Kidney tubule cell (primary cell): ENCODE measurements around the gene PRDM5.
"Not testable (repeated sequence)": the region's sequence is repeated elsewhere in the genome, so short reads cannot be mapped to it uniquely, and the experiment has no call there.

Experiments used
- DNase-seq: peaks from one replicate; pipeline ENCODE4 v3.0.0-alpha.2; 2018; ENCODE audit warnings: low spot score

The PRDM5 gene

DNA sequence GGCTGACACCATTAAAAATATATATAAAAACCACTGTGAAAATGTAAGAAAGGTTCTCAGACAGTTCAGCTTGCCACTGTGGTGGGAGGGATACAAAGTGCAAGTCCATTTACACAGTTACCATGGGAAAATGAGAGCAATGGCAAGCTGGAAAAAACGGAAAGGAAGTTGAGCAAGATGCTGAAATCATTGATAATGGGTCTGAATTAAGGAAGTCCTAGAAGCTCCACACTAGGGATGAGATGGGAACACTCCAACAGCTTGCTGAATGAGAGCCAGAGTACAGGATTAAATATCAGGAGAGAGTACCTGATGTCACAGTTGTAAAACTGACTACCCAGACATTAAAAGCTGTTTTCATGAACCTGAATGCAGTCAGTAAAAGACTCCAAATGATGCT, 218.6 kb downstream of the PRDM5 start:
- no peak for DNase-seq

DNA sequence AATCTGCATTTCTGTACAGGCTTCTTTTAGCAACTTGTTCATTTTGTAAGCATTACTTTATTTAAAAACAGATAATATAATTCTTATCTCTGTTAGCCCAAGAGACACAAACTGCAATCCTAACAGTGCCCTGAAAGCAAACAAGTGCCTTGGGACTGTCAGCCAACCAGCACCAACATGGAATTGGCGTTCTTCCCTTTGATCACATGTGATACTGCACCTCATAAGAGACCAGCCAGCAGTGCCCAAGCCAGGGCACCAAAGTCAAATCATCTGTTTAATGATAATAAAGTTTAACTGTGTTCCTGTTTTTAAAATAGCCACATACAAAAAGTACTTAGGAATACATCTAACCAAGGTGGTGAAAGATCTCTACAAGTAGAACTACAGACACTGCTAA, 223.2 kb downstream of the PRDM5 start:
- DNase-seq = no peak

- peak; percentile 85 for DNase-seq
Observed at GRCh38 chr4:120694973-120695372, 227.6 kb downstream of the PRDM5 start.

DNA sequence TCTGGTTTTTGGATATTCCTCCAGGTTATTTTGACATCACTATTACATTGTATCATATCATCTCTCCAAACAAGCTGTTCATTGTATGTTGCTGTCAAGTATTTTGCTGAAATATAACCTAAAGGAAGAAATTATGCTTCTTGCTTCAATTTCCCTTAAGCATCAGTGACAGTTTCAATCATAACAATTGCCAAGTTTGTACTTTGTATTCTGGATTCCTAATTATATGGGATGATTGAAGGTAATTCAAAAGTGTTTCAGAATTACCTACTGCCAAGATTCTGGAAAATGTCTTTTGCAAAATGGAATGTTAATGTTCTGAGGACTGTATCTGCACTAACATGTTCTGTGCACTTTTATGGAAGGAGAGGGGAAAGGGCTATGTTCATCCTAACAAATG, 228.7 kb downstream of the PRDM5 start:
- no peak for DNase-seq

DNA sequence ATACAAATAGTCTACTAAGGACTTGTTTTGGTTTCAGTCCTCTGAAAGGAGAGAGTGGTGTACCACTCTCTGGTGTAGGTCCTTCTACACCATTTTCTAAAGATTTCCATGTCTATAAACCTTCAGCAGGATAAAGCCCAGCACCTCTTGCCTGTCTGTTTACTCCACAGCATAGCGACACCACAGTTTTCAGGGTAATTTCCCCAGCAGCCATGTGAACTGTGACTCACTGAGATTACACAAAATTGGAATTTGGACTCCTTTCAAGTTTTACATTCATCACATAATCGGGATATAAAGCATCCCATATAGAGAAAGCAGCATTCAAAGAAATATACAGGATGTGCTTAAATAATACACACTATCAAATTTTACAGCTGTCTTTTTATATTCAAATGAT, 229.6 kb downstream of the PRDM5 start:
- DNase-seq = peak; percentile 86

DNA sequence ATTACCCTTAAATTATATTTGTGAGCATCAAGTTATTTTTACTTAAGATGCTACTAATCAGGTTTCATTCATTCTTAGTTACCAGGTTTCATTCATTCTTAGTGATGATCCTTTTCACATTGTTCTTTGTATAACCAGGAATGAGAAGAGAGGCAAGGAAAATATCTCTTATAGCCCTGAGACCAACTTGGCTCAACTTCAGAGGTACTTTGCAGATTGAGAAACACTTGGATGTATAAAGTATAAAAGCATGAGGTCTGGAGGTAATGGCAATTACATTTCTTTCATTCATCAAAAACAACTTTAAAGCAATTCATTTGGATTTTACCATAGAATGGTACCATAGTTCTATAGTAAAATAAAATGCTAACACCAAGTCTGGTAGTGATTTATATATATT, 231.0 kb downstream of the PRDM5 start:
- no peak for DNase-seq

DNA sequence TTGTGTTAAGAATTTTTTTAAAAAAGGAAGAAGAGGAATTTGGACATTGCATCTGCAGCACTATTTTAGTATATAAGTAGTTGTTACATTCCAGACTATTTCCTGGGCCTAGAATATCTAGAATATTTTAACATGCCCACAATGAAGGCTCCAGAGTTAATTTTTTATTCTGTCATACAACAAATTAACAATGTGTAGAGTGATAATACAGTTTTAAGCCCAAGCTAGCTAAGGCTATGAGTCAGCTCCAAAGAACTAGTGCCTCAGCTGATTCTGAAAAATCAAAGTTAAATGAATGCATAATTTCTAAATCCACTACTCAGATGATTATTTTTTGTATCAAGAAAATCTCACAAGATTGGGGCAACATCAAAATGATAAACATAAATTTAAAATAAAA, 231.4 kb downstream of the PRDM5 start:
- peak; percentile 22 for DNase-seq

- DNase-seq = no peak
Observed at GRCh38 chr4:120688791-120689190, 233.7 kb downstream of the PRDM5 start.

DNA sequence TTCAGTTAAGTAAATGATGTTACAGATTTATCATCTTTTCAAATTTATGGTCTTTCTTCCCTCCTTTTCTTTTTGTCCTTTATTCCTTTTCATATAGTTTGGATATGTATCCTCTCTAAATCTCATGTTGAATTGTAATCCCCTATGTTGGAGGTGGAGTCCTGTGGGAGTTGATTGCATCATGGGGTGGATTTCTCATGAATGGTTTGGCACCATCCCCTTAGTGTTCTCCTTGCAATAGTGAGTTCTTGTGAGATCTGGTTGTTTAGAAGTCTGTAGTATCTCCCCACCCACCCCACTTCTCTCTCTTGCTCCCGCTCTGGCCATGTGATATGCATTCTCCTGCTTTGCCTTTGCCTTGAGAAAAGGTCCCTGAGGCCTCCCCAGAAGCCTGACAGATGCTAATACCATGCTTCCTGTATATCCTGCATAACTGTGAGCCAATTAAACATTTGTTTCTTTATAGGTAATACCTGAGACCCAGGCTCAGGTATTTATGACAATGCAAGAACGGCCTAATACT, 236.7 kb downstream of the PRDM5 start:
- DNase-seq = no peak

- DNase-seq = peak; percentile 78
Observed at GRCh38 chr4:120683897-120684540, 238.5 kb downstream of the PRDM5 start.

DNA sequence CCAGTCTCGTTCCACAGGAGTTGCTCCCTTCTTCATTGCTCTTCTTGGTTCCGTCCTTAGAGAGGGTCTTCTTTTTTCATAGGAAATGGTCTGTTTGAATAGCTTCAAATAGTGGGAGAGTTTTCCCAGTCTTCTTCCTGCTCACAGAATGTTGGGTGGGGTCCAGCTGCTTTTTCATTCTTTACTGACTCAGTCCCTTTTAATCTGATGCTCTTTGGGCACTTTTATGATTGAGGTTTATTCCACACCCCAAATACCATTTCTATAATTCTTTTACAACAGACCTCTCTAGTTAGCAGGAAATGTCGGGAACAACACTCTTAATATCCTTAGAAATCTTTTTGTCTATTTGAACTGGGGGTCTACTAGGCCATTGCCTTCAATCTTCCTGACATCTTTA, 239.5 kb downstream of the PRDM5 start:
- no peak for DNase-seq

- no peak for DNase-seq
Observed at GRCh38 chr4:120680647-120681228, 241.8 kb downstream of the PRDM5 start.

DNA sequence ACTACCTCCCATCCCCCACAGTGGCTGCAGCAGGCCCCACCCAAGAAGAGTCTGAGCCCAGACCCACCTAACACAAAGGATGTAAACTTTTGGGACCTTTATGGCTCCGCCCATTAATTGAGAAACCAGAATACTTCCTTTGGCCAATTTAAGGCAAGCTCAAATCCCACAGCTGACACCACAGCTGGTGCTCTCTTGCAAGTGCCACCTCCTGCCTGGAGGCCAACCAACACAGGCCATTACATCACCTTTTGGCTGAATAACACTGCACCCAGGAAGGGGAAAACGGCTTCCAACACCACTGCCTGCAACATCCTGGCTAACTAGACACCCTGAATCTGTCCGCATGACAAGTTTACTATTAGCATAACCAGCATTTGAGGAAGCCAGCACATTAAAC, 248.8 kb downstream of the PRDM5 start:
- DNase-seq = no peak

DNA sequence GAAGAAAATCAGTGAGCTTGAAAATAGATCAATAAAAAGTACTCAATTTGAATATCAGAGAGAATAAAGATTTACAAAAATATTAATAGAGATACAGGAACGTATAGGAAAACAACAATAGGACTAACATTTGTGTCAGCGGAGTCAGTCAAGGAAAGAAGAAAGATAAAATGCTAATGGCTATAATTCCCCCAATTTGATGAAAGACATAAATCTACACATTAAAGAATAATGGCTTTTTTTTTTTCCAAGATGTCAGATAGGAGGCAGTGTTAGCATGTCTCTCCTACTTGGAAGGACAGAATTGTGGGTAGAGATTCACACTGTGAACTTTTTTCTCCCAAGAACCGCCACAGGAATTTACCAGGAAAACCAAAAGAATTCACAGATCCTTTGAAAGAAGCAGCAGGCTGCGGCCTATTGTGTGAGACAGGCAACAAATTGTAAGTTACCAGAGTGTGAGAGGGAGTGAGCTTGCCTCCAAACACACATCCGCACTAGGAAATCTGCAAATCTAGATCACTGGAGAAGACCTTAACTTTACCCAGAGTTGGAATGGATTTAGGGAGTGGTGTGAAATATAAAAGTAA, 249.9 kb downstream of the PRDM5 start:
- no peak for DNase-seq

DNA sequence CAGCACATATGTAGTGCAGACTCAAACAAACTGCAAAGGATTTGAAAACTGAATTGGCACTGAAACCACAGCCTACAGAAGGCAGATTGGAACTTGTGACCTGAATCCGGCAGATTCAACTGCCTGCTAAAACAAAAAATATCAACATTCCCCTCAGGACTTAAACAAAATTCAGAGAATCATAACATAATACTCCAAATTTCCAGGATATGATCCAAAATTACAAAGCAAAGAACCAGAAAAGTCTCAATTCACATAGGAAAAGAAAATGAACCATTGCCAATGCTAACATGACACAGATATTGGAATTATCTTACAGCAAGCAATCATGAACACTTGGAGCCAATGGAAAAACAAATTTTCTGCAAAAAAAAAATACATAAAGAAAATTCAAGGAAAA, 250.4 kb downstream of the PRDM5 start:
- DNase-seq = no peak

- no peak for DNase-seq
Observed at GRCh38 chr4:120671538-120671937, 251.0 kb downstream of the PRDM5 start.

GRCh38 chr4:120667102-120667501, 255.4 kb downstream of the PRDM5 start:
- no peak for DNase-seq

DNA sequence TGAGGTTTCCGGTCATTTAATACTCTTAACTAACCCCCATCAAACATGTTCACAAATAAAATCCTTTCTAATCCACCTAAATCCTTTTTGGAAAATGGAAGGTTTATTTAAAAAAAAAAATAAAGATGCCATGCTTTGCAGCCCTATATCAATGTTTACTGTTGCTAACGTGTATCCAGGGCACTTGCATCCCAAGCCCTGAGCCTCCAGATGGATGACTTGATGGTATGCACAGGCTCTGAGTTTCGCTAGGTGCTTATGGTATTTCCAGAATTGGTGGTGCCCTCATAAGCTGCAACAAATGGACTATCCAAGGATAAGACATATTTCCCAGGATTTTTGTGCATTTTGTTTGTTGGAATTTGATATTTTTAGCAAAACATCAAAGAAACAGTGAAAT, 257.7 kb downstream of the PRDM5 start:
- DNase-seq = no peak

DNA sequence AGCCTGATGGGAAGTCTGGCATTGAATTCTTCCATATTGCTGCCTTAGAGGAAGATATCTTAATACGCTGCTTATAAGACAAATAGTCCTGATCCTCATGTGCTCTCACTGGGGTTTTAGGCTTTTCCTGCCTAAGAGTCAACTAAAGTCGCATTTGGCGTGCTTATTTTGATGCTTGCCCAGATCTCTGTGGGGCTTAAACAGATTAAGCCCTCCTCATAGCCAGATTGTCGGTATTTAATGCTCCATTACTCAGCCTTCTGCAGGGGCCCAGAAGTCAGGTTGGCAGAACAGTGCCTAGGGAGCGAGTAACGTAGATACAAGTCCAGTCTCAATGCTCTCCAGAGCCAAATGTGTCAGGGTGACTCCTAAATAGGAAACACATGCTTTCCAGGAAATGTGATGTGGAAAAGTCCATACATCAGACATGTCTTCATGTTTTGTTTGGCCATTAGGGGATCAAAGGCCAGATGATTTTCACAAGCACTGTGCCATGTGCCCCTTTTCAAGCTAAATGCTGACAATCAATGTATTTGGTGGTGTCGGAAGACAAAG, 262.8 kb downstream of the PRDM5 start:
- DNase-seq = no peak

DNA sequence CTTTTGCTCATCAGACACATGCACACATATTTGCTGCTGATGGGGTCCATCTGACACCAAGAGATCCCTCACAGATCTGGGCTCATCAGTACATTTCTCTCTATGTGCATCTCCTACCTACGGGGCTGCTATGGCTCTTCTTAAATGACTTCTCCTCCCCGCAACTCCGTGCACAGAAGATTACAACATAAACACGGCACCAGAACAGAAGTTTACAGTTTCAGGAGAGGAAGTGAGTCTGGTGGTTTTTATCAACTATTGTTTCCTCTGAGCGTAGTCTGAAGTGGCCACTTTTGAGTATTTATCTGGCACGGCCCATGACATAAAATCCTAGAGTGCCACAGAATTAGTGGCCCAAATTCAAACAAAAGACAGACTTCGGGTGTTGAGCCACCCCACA, 263.8 kb downstream of the PRDM5 start:
- no peak for DNase-seq

DNA sequence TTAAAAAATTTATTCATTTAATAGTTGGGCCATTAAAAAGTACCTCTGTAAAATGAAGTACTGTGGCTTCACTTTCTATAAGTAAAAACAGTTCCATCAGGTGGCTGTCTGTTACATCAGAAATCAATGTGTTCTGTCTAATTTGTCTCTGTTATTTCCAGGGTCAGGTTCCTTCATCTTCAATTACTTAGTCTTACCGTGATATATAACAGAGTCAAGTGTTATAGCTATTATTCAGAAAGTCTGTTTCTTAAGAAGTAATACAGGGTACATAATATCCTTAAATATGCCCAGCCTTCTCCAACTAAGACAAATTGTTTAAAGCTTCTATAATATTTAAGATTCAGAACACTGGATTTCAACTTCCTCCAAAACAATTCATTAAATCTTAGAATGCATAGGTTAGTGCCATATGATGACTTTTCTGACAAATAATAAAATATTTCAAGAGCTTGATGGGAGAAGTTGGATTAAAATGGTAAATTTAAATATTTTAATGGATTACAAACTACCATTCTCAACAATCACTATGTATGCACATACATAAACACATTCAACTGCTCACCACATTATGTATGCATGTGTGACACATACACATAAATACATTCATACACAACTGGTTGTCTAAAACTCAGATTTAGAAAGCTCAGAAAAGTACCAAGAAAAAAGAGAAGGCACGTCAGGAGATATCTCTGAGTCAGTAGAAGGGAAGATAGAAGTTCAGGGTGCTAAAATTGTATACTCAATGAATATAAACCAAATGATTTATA, 268.5 kb downstream of the PRDM5 start:
- DNase-seq = no peak

DNA sequence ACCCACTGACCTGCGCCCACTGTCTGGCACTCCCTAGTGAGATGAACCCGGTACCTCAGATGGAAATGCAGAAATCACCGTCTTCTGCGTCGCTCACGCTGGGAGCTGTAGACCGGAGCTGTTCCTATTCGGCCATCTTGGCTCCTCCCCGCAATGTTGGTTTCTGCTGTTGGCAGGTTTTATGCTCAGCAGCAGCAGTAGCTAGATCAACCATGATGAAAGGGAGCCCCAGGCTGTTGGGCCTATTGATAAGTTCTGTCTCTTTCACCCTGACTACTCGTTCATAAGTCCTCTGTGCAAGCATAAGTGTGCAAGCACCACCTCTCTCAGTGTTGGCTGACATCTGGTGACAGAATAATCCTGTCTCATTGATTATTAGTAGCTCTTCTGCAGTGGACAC, 274.2 kb downstream of the PRDM5 start:
- not testable (repeated sequence) for DNase-seq
